Measurements from ENCODE around the gene DNAH2.

GRCh38 chr17:7744416-7744815, 26.9 kb downstream of the DNAH2 start:
- no peak for TF ChIP-seq POLR2AphosphoS5 (IDR thresholded peaks at IDR 0.05; ENCODE audit: borderline replicate concordance, low read depth, low read length)
- TF ChIP-seq EZH2 (IDR thresholded peaks at IDR 0.05): no peak

All from SK-N-MC (cell line).